HepG2 (cell line): ENCODE results near the gene CCNF. TPM values are rescaled to one million over a fixed set of nuclear protein-coding genes. Genes with fewer than 3 reads are reported as not detected.

Experiments
- HMGXB4 ChIP-seq, 2 experiments: sonication (generic) in 1 of 2; formaldehyde crosslinking in 1 of 2; IDR thresholded peaks; 2 replicates each; pipeline versions ENCODE4 v1.4.0 to v1.6.1; 2018 to 2020; ENCODE audit warnings: missing genetic modification reagents in 2 of 2, borderline replicate concordance in 1 of 2, low read depth in 1 of 2, mild to moderate bottlenecking in 1 of 2, missing biosample characterization in 1 of 2
- ISL2 ChIP-seq: sonication (generic); formaldehyde crosslinking; IDR thresholded peaks from 2 replicates; pipeline ENCODE4 v1.5.0; 2020; ENCODE audit warnings: missing genetic modification reagents
- MED13 ChIP-seq: sonication (generic); formaldehyde crosslinking; IDR thresholded peaks from 2 replicates; pipeline ENCODE4 v1.5.0; 2020; ENCODE audit warnings: missing genetic modification reagents
- NFIB ChIP-seq: sonication (generic); formaldehyde crosslinking; IDR thresholded peaks from 2 replicates; pipeline ENCODE4 v1.9.0; 2021; ENCODE audit warnings: missing genetic modification reagents, mild to moderate bottlenecking, borderline replicate concordance
- NONO ChIP-seq, 2 experiments: fragments of 450-650 bp in 1 of 2; sonication (generic) in 1 of 2; formaldehyde crosslinking in 1 of 2; IDR thresholded peaks in 1 of 2; conservative IDR thresholded peaks in 1 of 2; 2 replicates each; pipeline versions ENCODE4 v1.6.1 to v1.8.0; 2017 to 2022; ENCODE audit warnings: mild to moderate bottlenecking in 1 of 2, missing genetic modification reagents in 1 of 2, moderate library complexity in 1 of 2
- PAF1 ChIP-seq: IDR thresholded peaks from 2 replicates; pipeline ENCODE4 v1.6.1; 2016; ENCODE audit warnings: missing genetic modification reagents, missing compliant biosample characterization
- POLR2A ChIP-seq, 2 experiments: IDR thresholded peaks; 2 replicates each; pipeline ENCODE4 v1.6.1; 2011; ENCODE audit warnings: low read depth in 2 of 2, low read length in 2 of 2, mild to moderate bottlenecking in 1 of 2, moderate library complexity in 1 of 2; ENCODE audit not compliant: insufficient read depth in 1 of 2
- PRPF4 ChIP-seq: fragments of 200-400 bp; formaldehyde crosslinking; IDR thresholded peaks from 2 replicates; pipeline ENCODE4 v1.6.1; 2016; ENCODE audit warnings: low read length, low read depth; ENCODE audit not compliant: poor library complexity, severe bottlenecking
- SAFB2 ChIP-seq: sonication (generic); formaldehyde crosslinking; IDR thresholded peaks from 2 replicates; pipeline ENCODE4 v1.5.1; 2020; ENCODE audit warnings: missing genetic modification reagents, low read depth, mild to moderate bottlenecking, borderline replicate concordance
- YY1 ChIP-seq: IDR thresholded peaks from 2 replicates; pipeline ENCODE4 v1.6.1; 2011; ENCODE audit warnings: low read length, low read depth, moderate library complexity, mild to moderate bottlenecking; ENCODE audit not compliant: insufficient read depth, insufficient replicate concordance
- ZFP82 ChIP-seq: sonication (generic); formaldehyde crosslinking; IDR thresholded peaks from 2 replicates; pipeline ENCODE4 v1.5.1; 2020; ENCODE audit warnings: mild to moderate bottlenecking, missing genetic modification reagents, borderline replicate concordance
- ZNF101 ChIP-seq: sonication (generic); formaldehyde crosslinking; IDR thresholded peaks from 2 replicates; pipeline ENCODE4 v1.4.0; 2020; ENCODE audit warnings: mild to moderate bottlenecking, low read depth, missing genetic modification reagents, borderline replicate concordance
- ZNF687 ChIP-seq: sonication (generic); formaldehyde crosslinking; IDR thresholded peaks from 2 replicates; pipeline ENCODE4 v1.5.1; 2020; ENCODE audit warnings: mild to moderate bottlenecking, missing genetic modification reagents, moderate library complexity
- ZNF839 ChIP-seq: sonication (generic); formaldehyde crosslinking; IDR thresholded peaks from 2 replicates; pipeline ENCODE4 v1.4.0; 2020; ENCODE audit warnings: missing genetic modification reagents, mild to moderate bottlenecking, borderline replicate concordance
- ZSCAN25 ChIP-seq: sonication (generic); formaldehyde crosslinking; IDR thresholded peaks from 2 replicates; pipeline ENCODE4 v1.8.0; 2022; ENCODE audit warnings: mild to moderate bottlenecking, missing genetic modification reagents
- polyA plus RNA-seq, 8 experiments: library from polyadenylated mRNA; depleted of rRNA in 3 of 8; stranded (reverse) in 7 of 8; unstranded in 1 of 8; fragments of >200 nt; fragmentation: Illumina TruSeq in 4 of 8; extraction: Trizol in 4 of 8; gene quantifications; 2 replicates each; pipeline versions ENCODE4 v1.2.1 to v1.2.3, GENCODE V29; 2011 to 2016; ENCODE audit warnings: low read depth in 4 of 8, missing spikeins in 1 of 8, mixed read lengths in 1 of 8; ENCODE audit not compliant: insufficient read depth in 1 of 8
- total RNA-seq, 5 experiments: library from RNA; depleted of rRNA; stranded (reverse); fragments of >200 nt; fragmentation: Illumina TruSeq; extraction: Trizol; gene quantifications; 2 replicates each; pipeline ENCODE4 v1.2.3, GENCODE V29; 2016; ENCODE audit warnings: low read depth in 1 of 5
- TF ChIP-seq, protein P1 (sequence below): IDR thresholded peaks from 2 replicates; pipeline ENCODE4 v1.6.1; 2016; ENCODE audit warnings: mild to moderate bottlenecking
- TF ChIP-seq, protein P2 (sequence below): sonication (generic); formaldehyde crosslinking; IDR thresholded peaks from 2 replicates; pipeline ENCODE4 v1.5.1; 2020; ENCODE audit warnings: missing genetic modification reagents, mild to moderate bottlenecking, borderline replicate concordance

Gene CCNF
- total and polyA plus RNA-seq, 2 of the 13 experiments (the other 11 are each of a cell fraction or from before 2014, with no cell fraction given) = 6.4 to 22.8 TPM

DNA sequence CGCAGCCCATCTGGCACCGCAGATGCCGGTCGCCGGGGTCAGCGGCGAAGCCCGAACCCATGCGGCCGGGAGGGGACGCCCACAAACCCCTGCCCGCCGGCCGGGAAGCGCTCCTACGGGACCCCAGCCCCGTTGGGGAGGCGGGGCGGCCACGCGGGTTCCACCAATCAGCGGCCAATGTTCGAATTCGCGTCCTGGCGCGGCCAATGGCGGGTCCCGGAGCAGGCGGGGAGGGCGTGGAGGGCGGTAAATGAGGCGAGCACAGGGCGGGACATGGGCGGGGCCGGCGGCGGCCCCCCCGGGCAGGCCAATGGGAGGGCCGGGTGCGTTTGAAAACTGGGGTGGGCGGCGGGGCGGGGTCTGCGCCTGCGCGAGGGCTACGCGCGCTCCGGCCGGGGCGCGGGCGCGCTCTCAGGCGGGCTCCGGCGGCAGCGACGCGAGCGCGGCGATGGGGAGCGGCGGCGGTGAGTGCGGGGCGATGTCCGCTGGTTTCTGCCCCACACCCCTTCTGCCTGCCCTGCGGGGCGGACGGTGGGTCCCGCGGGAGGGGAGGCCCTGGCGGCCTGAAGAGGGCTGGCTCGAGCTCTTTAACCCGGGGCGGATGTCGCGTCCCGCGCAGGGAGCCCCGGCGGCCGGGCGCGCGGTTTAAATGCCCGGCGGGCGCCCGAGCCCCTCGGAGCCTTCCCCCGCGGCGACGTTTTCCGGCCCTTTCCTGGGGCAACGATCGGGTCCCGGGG, at the start of gene CCNF (continued):
- TF ChIP-seq ZNF687 (peak; percentile 94), ZNF101 (0 out of 2 replicates have a peak, but pooled peaks have one; percentile 65), ZNF839 (CRISPR knock-in tag) (no peak), POLR2A (IDR thresholded peaks at IDR 0.05; ENCODE audit: insufficient read depth in 1 of 2, low read depth in 2 of 2, low read length in 2 of 2) (peak in 1 of 2 experiments; percentile 71; a peak in 2 of 4 replicates), ZSCAN25 (CRISPR knock-in tag) (no peak), PRPF4 (no peak), HMGXB4 (CRISPR knock-in tag; IDR thresholded peaks at IDR 0.05; ENCODE audit: borderline replicate concordance in 1 of 2, low read depth in 1 of 2) (peak in 1 of 2 experiments; percentile 38; a peak in 2 of 4 replicates), YY1 (no peak), NONO (IDR thresholded peaks at IDR 0.05) (no peak), NONO (CRISPR knock-in tag; conservative IDR thresholded peaks at IDR 0.05) (peak; percentile 70), NFIB (CRISPR knock-in tag) (no peak), ZFP82 (CRISPR knock-in tag) (peak; percentile 65; the same call in 1 of the 2 replicates), ISL2 (CRISPR knock-in tag) (0 out of 2 replicates have a peak, but pooled peaks have one; percentile 16), MED13 (peak; percentile 70; the same call in 1 of the 2 replicates), PAF1 (CRISPR knock-in tag) (no peak), SAFB2 (0 out of 2 replicates have a peak, but pooled peaks have one; percentile 36)
- TF ChIP-seq, protein P1, sequence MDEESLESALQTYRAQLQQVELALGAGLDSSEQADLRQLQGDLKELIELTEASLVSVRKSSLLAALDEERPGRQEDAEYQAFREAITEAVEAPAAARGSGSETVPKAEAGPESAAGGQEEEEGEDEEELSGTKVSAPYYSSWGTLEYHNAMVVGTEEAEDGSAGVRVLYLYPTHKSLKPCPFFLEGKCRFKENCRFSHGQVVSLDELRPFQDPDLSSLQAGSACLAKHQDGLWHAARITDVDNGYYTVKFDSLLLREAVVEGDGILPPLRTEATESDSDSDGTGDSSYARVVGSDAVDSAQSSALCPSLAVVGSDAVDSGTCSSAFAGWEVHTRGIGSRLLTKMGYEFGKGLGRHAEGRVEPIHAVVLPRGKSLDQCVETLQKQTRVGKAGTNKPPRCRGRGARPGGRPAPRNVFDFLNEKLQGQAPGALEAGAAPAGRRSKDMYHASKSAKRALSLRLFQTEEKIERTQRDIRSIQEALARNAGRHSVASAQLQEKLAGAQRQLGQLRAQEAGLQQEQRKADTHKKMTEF (CRISPR knock-in tag) = peak; percentile 64; the same call in 1 of the 2 replicates
- TF ChIP-seq, protein P2, sequence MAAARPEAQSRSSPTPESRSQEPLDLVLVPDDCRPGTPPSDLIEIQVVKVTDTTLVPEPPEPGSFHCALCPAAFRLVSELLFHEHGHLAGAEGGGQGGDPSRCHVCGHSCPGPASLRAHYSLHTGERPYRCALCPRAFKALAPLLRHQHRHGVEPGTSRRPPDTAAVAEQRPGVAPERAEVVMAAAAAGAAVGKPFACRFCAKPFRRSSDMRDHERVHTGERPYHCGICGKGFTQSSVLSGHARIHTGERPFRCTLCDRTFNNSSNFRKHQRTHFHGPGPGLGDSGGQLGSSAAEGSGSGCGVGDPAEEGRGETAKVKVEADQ (CRISPR knock-in tag) = 0 out of 2 replicates have a peak, but pooled peaks have one; percentile 10
